ENCODE data around the gene CEACAM8. TPM values are rescaled to one million over a fixed set of nuclear protein-coding genes. Genes with fewer than 3 reads are reported as not detected.

The CEACAM8 gene
- total RNA-seq, 1 experiment from 2014 or later, result not detected

DNA sequence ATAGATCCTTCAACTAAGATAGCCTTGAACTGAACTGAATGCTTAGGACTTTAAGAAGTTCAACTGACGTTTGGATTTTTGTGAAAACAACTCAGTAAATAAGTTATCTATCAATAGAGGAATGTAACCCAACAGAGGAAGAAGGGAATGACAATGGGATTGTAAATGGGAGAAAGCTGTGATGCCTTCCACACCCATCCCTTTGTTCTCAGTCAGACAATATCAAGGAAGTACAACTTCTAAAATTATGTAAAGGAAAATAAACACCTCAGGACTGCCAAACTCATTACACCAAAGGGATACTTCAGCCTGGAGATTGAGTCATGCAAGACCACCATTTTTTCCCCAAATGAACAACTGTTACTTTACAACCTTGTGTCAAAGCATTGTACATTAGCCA, 21.1 kb downstream of the CEACAM8 start:
- Mint-ChIP-seq H3K4me1 (peaks cover 0 to 10% of the 10 kb centered on the region in 2 experiments; a peak in 2 of 4 replicates), H3K27ac (no peak overlapping the region), H3K36me3 (ENCODE audit: insufficient read depth in 1 of 3, low read depth in 3 of 3) (no peaks in the 10 kb centered on the region), H3K4me3 (no peak overlapping the region), H3K27me3 (ENCODE audit: low read depth) (peaks cover 18% of the 10 kb centered on the region), H3K9me3 (peaks cover 0 to 49% of the 10 kb centered on the region in 2 experiments; a peak in 3 of 5 replicates)
- no CpG with 5 or more reads among the region's 1 CpG for WGBS (ENCODE audit: extremely low coverage, insufficient read length, low lambda C conversion rate)
- H2BK15ac ChIP-seq (ENCODE audit: low read depth, low read length), result no peak overlapping the region
- H3K79me1 ChIP-seq (ENCODE audit: insufficient read depth, low read depth, low read length, poor library complexity, severe bottlenecking), result no peaks in the 10 kb centered on the region
- no peaks in the 10 kb centered on the region for H3K4me1 ChIP-seq (ENCODE audit: insufficient read depth, low read length)
- TF ChIP-seq, protein P1, sequence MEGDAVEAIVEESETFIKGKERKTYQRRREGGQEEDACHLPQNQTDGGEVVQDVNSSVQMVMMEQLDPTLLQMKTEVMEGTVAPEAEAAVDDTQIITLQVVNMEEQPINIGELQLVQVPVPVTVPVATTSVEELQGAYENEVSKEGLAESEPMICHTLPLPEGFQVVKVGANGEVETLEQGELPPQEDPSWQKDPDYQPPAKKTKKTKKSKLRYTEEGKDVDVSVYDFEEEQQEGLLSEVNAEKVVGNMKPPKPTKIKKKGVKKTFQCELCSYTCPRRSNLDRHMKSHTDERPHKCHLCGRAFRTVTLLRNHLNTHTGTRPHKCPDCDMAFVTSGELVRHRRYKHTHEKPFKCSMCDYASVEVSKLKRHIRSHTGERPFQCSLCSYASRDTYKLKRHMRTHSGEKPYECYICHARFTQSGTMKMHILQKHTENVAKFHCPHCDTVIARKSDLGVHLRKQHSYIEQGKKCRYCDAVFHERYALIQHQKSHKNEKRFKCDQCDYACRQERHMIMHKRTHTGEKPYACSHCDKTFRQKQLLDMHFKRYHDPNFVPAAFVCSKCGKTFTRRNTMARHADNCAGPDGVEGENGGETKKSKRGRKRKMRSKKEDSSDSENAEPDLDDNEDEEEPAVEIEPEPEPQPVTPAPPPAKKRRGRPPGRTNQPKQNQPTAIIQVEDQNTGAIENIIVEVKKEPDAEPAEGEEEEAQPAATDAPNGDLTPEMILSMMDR (conservative IDR thresholded peaks at IDR 0.05), result no peak
- no peak overlapping the region for H3K56ac ChIP-seq (ENCODE audit: insufficient read length, low read depth, low read length)
- H2BK12ac ChIP-seq (ENCODE audit: insufficient read length, low read depth, low read length), result no peak overlapping the region
- H4K8ac ChIP-seq (replicated peaks; ENCODE audit: insufficient read length, low read depth, low read length), result no peak overlapping the region
- no peak overlapping the region for H2BK20ac ChIP-seq (ENCODE audit: low read depth, low read length, poor library complexity, severe bottlenecking)
- H3K9ac ChIP-seq (ENCODE audit: extremely low read depth, insufficient read length, low read length), result no peak overlapping the region
- H3K27me3 ChIP-seq (ENCODE audit: insufficient read depth, low read length), result no peaks in the 10 kb centered on the region
- H4K5ac ChIP-seq (ENCODE audit: insufficient read length, low read depth, low read length), result no peak overlapping the region
- no peak overlapping the region for H2AK5ac ChIP-seq (ENCODE audit: insufficient read length, low read length)
- H4K91ac ChIP-seq (ENCODE audit: insufficient read length, low read depth, low read length), result no peak overlapping the region
- no peak overlapping the region for H3K14ac ChIP-seq (ENCODE audit: insufficient read depth, low read length)
- H3K27ac ChIP-seq (ENCODE audit: insufficient read length, low read depth, low read length), result no peak overlapping the region
- no peaks in the 10 kb centered on the region for H4K20me1 ChIP-seq (ENCODE audit: control insufficient read depth, insufficient read depth, insufficient read length)
- H3K4ac ChIP-seq (ENCODE audit: low read depth, low read length), result no peak overlapping the region
- no peaks in the 10 kb centered on the region for H3K9me3 ChIP-seq (ENCODE audit: control insufficient read depth, low read depth, low read length)
- H3K23me2 ChIP-seq (ENCODE audit: insufficient read length, low read depth, low read length, poor library complexity, severe bottlenecking), result no peaks in the 10 kb centered on the region
- no peak overlapping the region for H3K4me2 ChIP-seq (ENCODE audit: insufficient read depth, insufficient read length, low read length)
- H2BK5ac ChIP-seq (ENCODE audit: insufficient read length, low read length), result no peak overlapping the region
- H3T11ph ChIP-seq (ENCODE audit: low read length), result no peak overlapping the region
- no peak overlapping the region for H2AFZ ChIP-seq (ENCODE audit: low read length)
- no peaks in the 10 kb centered on the region for H3K79me2 ChIP-seq (ENCODE audit: insufficient read depth, low read length)
- no peak overlapping the region for H3K23ac ChIP-seq (ENCODE audit: insufficient read length, low read depth, low read length)
- no peak overlapping the region for H3K18ac ChIP-seq (ENCODE audit: insufficient read length, low read depth, low read length)
- no peak overlapping the region for H2BK120ac ChIP-seq (ENCODE audit: low read depth, low read length, poor library complexity, severe bottlenecking)
- no peak for DNase-seq

Measured in H9 (cell line).